GM10847 (cell line): Measurements from ENCODE around the gene NUP42.

ENCODE experiments used
- POLR2A ChIP-seq: IDR thresholded peaks from 2 replicates; pipeline ENCODE4 v1.6.1; 2011; ENCODE audit not compliant: insufficient read length; ENCODE audit errors: extremely low read depth

The NUP42 gene

DNA sequence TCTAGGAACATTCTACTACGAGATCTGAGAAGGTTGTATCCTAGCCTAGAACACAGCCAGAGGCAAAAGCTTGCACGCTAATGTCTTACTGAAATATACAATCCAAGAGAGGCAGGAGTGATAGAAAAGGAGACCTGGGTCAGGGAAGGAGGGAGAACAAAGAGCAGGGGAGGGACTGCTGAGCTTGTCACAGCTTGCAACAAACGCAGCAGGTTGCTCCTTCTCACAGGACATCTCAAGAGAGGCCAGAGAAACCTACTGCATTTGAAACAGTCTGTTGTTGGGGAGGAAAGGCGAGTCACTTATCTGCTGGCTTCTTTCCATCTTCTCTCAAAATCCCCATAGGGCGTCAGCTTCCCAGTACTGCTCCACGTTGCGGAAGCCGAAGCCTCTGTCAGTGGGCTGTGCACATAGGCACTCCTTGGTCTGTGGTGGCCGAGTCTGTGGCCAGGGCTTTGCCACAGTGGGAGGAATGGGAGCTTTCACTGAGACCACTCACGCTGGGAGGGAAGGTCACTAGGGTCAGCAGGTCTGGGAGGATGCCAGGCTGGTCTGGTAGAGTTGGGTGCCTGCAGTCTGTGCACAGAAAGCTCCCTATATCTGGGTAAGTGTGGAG, 39.0 kb downstream of the NUP42 start:
- TF ChIP-seq POLR2A = no peak

DNA sequence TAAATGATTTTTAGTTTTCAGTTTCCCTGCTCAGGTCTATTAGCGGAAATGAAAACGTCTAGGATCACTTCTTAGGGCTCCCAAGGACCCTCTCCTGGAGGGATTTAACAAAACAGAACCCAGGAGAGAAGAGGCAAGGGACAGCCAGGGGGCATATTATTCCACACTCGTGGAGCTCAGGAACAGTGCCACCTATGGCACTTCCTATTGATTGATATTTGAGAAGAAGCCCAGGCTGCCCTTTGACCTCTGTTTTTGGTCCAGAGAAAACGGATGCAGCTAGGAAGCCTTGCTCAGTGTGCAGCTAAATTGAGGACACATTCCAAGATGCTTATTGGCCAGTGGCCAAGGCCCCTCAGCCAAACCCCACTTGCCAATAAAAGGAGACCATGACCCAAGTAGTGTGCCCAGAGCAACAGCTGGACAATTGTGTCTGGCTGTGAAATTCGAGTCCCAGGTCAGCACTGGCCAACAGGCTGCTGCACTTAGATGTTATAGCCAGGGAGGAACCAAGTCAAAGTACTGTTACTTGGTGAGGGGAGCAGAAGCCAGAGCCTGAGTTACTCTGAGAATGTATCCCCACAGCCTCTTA, 40.7 kb downstream of the NUP42 start:
- TF ChIP-seq POLR2A = no peak

DNA sequence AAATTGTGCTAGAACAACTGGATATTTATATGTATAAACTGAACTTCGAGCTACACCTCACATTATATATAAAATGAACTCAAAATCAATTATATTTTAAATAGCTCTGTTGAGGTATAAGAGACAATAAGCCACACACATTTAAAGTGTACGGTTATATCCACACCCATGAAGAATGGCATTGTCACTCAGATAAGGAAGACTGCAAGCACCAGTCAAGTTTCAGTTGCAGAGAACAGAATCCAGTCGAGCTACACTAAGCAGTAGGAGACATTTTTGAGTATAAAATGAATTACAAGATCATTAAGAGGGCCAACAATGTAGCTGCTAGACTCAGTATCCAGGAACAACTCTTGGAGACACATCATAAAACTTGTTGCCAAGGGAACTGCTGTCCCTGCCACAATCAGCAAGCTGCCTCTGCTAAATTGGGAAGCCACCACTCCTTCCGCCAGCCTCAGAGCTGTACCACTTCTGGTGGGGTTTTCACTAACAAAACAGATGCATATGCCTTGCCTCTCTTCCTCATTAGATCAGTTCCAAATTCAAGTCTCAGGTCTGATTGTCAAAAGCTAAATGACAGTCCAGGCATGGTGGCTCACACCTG, 45.1 kb downstream of the NUP42 start:
- TF ChIP-seq POLR2A = no peak

DNA sequence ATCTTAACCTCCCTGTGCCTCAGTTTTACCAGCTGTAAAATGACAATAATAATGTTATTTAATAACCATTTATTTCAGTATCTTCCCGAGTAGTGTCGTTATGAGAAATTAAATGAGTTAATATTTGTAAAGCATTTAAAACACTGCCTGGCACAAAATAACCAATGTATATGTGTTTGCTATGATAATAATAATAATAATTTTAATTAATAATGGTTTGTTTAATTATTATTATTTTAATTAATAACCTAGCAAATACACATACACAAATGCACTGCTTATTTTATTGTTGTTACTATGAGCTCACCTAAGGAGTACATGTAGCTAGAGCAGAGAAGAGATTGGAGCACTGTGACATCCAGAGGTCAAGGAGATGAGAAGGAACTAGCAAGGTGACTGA, 46.6 kb downstream of the NUP42 start:
- TF ChIP-seq POLR2A = no peak

GRCh38 chr7:23230641-23231101, 48.8 kb downstream of the NUP42 start:
- TF ChIP-seq POLR2A = no peak

DNA sequence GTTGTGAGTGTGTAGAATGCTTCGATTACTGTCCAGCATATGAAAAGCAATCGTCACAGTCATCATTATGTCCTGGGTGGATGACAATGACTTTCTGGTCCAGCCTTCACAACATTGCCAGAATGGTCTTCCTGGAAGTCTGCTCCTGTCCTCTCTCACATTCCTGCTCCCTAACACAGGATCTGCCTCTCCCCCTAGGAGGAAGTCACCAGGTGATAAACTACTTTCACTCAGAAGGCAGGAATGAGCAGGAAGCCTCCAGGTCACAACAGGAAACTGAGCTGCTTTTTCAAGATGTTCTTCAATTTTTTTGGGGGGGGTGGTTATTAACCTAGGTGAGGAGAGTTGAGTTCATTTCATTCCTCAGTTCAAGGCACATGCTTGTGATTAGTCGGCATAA, 51.1 kb downstream of the NUP42 start:
- TF ChIP-seq POLR2A = no peak

DNA sequence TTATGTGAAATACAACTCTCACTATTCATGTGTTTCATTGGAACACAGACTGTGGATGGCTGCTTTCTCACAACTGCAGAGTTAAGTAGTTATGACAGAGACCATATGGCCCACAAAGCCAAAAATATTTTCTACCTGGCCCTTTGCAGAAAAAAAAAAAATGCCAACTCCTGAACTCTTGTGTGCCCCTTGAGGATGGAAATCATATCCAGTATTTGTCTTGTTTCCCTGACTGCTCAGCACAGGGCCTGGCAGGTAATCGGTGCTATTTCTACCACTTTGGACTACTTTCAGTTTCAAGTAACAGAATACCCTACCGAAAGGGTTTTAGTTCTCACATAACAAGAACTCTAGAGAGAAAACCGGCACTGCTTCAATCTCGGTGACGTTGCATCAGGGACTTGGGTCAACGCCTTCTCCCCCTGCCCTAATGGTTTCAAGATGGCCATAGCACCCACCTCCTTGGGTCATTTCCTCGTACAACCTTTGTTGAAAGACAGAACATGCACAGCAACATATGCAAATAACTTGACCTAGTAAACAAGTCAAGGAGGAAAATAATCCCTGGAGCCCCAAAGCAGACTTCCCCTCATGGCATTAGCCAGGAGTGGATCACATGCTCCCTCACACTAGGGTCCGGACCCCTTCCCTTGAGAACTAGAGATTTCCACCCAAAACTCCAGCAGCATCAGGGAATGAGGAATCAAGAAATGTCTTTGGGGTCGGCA, 52.9 kb downstream of the NUP42 start:
- TF ChIP-seq POLR2A = no peak

DNA sequence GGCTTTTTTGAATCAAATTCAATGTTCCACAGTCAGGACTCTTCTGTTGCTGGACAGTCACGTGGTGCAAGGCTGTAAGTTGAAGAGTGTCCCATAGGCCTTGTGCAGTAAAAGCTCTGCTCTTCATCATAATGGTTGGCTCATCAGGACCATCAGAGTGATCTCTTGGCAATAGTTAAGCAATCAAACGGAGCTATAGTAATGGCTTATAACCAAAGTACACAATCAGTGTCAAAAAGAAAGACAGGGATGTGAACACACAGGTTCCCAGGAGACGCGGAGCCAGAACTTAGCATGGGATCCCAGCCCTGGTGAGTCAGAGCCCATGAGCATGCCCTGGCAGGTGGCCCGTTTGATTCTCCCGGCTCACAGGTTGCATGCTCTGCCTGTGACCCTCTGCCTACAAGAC, 54.0 kb downstream of the NUP42 start:
- TF ChIP-seq POLR2A = no peak

DNA sequence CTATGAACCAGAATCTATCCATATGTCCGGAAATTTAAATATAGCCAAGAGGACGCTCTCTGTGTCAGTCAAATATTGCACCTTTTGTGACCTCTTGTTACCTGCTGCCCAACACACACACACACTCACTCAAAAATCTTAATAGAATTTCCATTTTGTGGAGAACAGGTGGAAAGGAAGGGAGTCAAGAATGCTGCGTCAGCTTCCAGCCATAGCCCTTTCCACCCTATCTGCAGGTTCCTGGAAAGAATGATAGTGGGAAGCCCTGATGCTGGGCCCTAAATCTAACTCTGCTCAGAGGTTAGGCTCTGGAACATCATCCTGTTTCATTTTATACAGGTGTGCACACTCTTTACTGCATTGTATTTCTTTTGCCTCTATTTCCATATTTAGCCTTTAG, 55.2 kb downstream of the NUP42 start:
- no peak for TF ChIP-seq POLR2A

DNA sequence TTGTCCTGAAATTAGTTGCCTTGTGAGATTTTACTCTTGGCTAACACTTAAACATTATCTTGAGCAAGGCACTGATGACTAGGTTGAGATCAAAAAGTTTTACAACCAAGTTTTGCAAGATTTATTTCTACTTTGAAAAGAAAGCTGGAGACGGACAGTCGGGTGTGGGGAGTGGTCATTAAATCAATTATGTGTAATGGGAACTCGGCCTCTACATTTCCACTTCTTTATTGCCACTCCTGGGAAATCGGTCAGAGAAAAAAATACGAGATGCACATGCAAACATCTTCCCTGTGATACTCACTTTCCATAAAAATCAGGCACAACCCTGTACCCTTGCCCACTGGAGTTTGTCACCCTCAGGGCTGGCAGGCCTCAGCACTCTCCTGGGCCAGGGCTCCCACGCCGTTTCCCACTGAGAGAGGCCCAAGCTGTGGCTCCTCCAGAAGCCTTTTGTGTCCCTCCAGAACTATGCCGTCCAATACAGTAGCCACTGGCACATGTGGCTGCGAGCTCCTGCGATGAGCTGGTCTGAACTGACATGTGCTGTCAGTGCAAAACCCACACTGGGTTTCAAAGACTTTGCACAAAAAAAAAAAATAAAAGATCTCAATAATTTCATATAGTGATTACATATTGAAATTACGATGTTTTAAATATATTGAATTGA, 57.3 kb downstream of the NUP42 start:
- TF ChIP-seq POLR2A = no peak

DNA sequence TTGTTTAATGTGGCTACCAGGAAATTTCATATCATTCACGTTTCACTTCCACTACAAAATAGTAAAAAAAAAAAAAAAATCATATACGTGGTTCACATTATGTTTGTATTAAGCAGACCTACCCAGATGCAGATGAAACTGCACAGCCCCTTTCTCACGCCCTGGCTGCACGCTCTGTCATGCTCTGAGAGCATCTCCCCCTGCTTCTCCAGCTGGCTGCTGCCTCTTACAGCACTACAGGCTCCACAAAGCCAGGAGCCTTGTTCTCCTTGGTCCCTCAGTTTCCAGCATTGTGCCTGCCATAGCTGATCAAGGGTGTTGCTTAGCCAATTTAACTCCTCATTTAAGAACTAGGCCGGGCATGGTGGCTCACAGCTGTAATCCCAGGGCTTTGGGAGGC, 57.9 kb downstream of the NUP42 start:
- TF ChIP-seq POLR2A = no peak

GRCh38 chr7:23242321-23242720, 60.5 kb downstream of the NUP42 start:
- no peak for TF ChIP-seq POLR2A

DNA sequence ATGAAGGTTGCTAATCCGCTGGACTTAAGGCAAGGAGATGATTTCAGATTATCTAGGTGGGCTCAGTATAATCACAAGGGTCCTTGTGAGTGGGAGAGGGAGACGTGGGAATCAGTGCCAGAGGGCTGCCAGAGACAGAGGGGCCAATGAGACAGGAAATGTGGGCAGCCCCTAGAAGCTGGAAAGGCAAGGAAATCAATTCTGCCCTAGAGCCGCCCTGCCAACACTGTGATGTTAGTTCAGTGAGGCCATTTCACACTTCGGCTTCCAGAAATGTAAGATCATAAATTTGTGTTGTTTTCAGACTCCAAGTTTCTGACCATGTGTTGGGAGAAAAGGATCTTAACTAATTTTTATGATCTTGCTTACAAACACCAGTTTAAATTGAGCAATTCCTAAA, 61.1 kb downstream of the NUP42 start:
- TF ChIP-seq POLR2A = no peak

GRCh38 chr7:23246555-23246954, 64.7 kb downstream of the NUP42 start, which contains the start of gene GPNMB:
Gene GPNMB (plus strand): TSS chr7:23246775. CDS start chr7:23246858, 83 bp downstream.
- no peak for TF ChIP-seq POLR2A

DNA sequence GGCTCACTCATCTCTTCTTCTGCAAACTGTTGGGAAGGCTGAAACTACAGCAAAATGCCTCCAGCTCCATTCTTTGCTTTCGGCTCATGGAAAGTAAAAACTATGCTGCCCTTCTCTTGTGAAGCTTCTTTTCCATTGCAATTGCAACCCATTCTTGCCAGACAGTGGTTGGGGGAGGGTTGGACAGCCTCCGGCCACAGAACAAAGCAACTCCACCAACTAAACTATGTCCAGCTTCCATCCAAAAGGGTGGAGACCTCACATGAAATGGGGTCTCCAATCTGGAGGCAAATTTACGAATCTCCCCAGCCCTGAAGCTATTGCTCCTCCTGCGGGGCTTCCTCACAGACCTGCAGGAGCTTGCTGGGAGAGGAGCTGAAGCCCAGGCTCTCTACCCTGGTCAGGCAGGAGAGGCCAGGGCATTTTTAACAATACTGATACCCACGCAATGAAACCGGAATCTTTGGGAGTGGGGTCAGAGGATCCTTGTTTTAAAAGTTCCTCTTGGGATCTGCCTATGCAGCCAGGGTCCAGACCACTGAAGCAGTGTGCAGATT, 65.3 kb downstream of the NUP42 start:
- no peak for TF ChIP-seq POLR2A

DNA sequence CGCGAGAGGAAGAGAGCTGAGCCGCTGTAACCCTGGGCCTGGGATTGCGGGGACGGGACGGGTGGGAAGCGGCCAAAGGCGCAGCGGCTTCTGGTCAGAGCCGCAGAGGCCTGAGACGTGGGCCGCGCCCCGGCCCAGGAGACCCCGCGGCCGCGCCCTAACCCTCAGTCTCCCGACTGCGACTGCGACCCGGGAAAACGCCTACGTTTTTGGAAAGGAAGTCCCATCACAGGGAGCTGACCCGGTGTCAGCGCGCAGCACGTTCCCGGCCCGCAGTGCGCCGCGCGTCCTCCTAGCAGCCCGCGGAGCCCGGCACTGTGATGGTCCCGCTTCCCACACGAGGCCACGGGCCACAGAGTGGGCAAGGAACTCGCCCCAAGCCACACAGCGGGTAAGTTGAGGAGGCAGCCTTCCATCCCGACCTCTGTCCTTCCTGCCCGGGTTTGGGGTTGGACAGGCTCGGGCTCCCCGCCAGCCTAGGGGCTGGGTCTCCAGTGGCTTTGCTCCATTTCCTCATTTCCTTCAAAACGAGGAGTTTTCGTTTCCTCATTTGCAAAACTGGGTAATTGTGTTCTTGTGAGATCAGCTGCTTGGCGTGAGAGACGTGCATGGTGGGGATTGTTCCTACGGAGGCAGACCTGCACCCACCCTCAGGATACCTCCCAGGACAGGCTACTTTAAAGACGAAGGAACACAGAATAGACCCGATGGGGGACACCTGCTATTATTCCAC, 65.9 kb downstream of the NUP42 start:
- TF ChIP-seq POLR2A = no peak
